ENCODE measurements around the gene NLRP3.

The NLRP3 gene

GRCh38 chr1:247401310-247402119, 14.5 kb upstream of the NLRP3 start:
- no peak overlapping the region for H3K27ac ChIP-seq
- TF ChIP-seq, protein P1, sequence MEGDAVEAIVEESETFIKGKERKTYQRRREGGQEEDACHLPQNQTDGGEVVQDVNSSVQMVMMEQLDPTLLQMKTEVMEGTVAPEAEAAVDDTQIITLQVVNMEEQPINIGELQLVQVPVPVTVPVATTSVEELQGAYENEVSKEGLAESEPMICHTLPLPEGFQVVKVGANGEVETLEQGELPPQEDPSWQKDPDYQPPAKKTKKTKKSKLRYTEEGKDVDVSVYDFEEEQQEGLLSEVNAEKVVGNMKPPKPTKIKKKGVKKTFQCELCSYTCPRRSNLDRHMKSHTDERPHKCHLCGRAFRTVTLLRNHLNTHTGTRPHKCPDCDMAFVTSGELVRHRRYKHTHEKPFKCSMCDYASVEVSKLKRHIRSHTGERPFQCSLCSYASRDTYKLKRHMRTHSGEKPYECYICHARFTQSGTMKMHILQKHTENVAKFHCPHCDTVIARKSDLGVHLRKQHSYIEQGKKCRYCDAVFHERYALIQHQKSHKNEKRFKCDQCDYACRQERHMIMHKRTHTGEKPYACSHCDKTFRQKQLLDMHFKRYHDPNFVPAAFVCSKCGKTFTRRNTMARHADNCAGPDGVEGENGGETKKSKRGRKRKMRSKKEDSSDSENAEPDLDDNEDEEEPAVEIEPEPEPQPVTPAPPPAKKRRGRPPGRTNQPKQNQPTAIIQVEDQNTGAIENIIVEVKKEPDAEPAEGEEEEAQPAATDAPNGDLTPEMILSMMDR (conservative IDR thresholded peaks at IDR 0.05) = no peak

- TF ChIP-seq, protein P1 (conservative IDR thresholded peaks at IDR 0.05) = no peak
- H3K27ac ChIP-seq = no peak overlapping the region
Measured at GRCh38 chr1:247402120-247402675, 13.8 kb upstream of the NLRP3 start.

DNA sequence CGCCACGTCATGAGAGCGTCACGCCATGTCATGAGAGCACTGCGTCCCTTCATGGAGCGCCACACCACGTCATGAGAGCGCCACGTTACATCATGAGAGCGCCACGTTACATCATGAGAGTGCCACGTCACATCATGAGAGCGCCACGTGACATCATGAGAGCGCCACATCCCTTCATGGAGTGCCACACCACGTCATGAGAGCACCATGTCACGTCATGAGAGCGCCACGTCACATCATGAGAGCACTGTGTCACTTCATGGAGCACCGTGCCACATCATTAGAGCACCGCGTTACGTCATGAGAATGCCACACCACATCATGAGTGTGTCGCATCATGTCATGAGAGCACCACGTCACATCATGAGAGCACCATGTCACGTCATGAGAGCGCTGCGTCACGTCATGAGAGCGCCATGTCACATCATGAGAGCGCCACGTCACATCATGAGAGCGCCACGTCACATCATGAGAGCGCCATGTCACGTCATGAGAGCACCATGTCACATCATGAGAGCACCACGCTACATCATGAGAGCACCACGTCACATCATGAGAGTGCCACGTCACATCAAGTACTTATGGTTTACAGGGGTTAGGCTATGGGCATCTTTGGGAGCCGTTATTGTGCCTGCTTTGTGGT, 9.8 kb upstream of the NLRP3 start:
- TF ChIP-seq, protein P1 (conservative IDR thresholded peaks at IDR 0.05) = no peak
- H3K27ac ChIP-seq = no peak overlapping the region

DNA sequence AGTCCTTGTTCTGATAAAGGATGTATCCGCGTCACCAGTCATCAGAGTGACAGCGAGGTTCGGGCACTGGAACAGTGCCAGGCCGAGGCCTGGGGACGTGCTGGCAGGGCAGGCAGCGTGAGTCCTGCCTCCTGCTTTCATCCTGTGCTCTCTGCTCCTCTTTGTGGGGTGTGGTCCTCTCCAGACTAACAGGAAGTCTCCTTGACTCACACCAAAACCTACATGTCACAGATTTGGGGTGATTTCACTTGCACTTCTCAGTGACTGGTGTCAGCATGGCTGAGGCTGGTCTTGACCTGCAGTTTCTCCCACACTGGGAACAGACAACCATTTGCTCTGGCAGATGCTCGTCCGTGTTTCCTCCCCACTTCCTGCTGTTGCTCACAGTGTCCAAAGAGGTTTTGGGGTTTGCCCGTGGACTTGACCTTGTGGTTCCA, 8.8 kb upstream of the NLRP3 start:
- no peak overlapping the region for H3K27ac ChIP-seq
- TF ChIP-seq, protein P1 (conservative IDR thresholded peaks at IDR 0.05) = no peak

DNA sequence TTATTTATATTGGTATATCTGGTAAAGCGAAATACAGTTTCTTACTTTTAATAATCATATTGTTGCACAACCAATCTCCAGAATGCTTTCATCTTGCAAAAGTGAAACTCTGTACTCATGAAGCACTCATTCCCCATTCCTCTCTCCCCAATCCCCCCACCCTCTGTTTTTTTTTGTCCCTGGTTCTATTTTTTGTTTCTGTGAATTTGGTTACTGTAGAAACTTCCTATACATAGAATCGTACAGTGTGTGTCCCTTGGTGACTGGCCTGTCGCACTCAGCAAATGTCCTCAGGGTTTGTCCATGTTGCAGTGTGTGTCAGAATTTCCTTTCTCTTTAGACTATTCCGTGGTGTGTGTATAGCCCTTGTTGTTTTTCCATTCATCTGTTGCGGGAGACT, 7.9 kb upstream of the NLRP3 start:
- TF ChIP-seq, protein P1 (conservative IDR thresholded peaks at IDR 0.05) = no peak
- H3K27ac ChIP-seq = no peak overlapping the region

GRCh38 chr1:247409869-247410544, 6.0 kb upstream of the NLRP3 start:
- TF ChIP-seq, protein P1 (conservative IDR thresholded peaks at IDR 0.05) = no peak
- no peak overlapping the region for H3K27ac ChIP-seq

Measured in VCaP (cell line).